Osteocyte (in vitro differentiated cells): ENCODE data around the gene SGMS1. TPM values are rescaled to one million over a fixed set of nuclear protein-coding genes. Genes with fewer than 3 reads are reported as not detected.

Source experiments
- DNase-seq: peaks from one replicate; pipeline ENCODE4 v3.0.0; 2021; ENCODE audit warnings: mixed read lengths; ENCODE audit not compliant: unreplicated experiment; ENCODE audit errors: extremely low spot score
- H3K27ac Mint-ChIP-seq: one replicate; pipeline ENCODE4 v1.8.0; 2021; ENCODE audit warnings: mild to moderate bottlenecking, mixed read lengths; ENCODE audit not compliant: unreplicated experiment
- H3K27me3 Mint-ChIP-seq: one replicate; pipeline ENCODE4 v1.8.0; 2021; ENCODE audit warnings: mixed read lengths; ENCODE audit not compliant: unreplicated experiment
- H3K36me3 Mint-ChIP-seq: one replicate; pipeline ENCODE4 v1.8.0; 2021; ENCODE audit warnings: mixed read lengths; ENCODE audit not compliant: unreplicated experiment
- H3K4me1 Mint-ChIP-seq: one replicate; pipeline ENCODE4 v1.8.0; 2021; ENCODE audit warnings: mixed read lengths; ENCODE audit not compliant: unreplicated experiment
- H3K4me3 Mint-ChIP-seq: one replicate; pipeline ENCODE4 v1.8.0; 2021; ENCODE audit warnings: mild to moderate bottlenecking, moderate library complexity, mixed read lengths; ENCODE audit not compliant: unreplicated experiment
- H3K9me3 Mint-ChIP-seq: one replicate; pipeline ENCODE4 v1.8.0; 2021; ENCODE audit warnings: mixed read lengths; ENCODE audit not compliant: unreplicated experiment
- total RNA-seq: library from RNA; stranded (reverse); gene quantifications from 2 replicates; pipeline ENCODE4 v1.2.1, GENCODE V29; 2021
- TF ChIP-seq, protein P1 (sequence below): fragments of 200-600 bp; sonication (generic); IDR thresholded peaks from 2 replicates; pipeline ENCODE4 v1.5.0; 2021; ENCODE audit warnings: antibody characterized with exemption, mild to moderate bottlenecking, moderate library complexity

The SGMS1 gene
- total RNA-seq, 1 donor from 2014 or later = 21.0 TPM

GRCh38 chr10:50281210-50281966, 342.4 kb downstream of the SGMS1 start:
- H3K4me1 Mint-ChIP-seq = no peaks in the 10 kb centered on the region
- no peaks in the 10 kb centered on the region for H3K9me3 Mint-ChIP-seq
- peaks cover 66% of the 10 kb centered on the region for H3K27me3 Mint-ChIP-seq
- H3K27ac Mint-ChIP-seq = no peak overlapping the region
- no peak for DNase-seq
- TF ChIP-seq, protein P1, sequence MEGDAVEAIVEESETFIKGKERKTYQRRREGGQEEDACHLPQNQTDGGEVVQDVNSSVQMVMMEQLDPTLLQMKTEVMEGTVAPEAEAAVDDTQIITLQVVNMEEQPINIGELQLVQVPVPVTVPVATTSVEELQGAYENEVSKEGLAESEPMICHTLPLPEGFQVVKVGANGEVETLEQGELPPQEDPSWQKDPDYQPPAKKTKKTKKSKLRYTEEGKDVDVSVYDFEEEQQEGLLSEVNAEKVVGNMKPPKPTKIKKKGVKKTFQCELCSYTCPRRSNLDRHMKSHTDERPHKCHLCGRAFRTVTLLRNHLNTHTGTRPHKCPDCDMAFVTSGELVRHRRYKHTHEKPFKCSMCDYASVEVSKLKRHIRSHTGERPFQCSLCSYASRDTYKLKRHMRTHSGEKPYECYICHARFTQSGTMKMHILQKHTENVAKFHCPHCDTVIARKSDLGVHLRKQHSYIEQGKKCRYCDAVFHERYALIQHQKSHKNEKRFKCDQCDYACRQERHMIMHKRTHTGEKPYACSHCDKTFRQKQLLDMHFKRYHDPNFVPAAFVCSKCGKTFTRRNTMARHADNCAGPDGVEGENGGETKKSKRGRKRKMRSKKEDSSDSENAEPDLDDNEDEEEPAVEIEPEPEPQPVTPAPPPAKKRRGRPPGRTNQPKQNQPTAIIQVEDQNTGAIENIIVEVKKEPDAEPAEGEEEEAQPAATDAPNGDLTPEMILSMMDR = no peak
- H3K36me3 Mint-ChIP-seq = no peaks in the 10 kb centered on the region
- no peak overlapping the region for H3K4me3 Mint-ChIP-seq

DNA sequence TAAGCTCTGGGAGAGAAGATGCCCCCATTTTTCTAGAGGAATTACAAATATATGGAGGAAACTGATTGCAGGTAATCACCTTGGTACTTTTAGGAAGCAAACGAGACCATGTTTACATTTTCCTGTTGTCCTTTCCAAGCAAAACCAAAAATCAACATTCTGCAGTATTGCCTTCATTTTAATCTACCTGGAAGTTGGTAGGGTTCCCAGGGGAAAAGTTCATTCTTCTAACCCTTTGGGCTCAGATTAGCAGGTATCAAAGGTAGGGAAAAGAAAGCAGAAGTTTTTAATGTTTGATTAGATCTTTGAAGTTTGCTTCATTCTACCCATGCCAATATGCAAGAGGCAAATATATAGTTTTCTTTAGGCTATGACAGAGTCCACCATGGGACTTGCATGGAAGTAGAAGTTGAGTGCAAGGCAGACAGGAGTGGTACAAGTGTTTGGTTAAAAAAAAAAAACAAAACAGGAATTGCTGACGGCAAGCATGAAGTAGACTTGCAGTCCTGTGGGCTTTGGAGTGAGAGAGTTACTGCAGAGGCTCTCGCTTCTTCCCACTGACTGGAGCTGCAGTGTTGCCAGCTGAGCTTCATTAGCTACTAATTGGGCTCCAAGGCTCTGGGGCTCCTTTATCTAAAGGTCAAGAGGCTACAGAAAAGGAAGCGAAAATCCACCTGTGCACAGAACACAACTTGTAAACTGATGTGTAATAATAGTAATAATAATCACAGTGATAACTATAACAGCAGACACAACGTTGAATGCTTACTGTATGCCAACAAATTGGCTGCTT, 343.5 kb downstream of the SGMS1 start:
- peaks cover 62% of the 10 kb centered on the region for H3K27me3 Mint-ChIP-seq
- TF ChIP-seq, protein P1 = no peak
- H3K27ac Mint-ChIP-seq = no peak overlapping the region
- no peak overlapping the region for H3K4me3 Mint-ChIP-seq
- no peak for DNase-seq
- no peaks in the 10 kb centered on the region for H3K36me3 Mint-ChIP-seq
- H3K9me3 Mint-ChIP-seq = no peaks in the 10 kb centered on the region
- H3K4me1 Mint-ChIP-seq = no peaks in the 10 kb centered on the region

- H3K36me3 Mint-ChIP-seq = no peaks in the 10 kb centered on the region
- H3K9me3 Mint-ChIP-seq = no peaks in the 10 kb centered on the region
- no peak for DNase-seq
- peaks cover 60% of the 10 kb centered on the region for H3K27me3 Mint-ChIP-seq
- no peak overlapping the region for H3K4me3 Mint-ChIP-seq
- no peak overlapping the region for H3K27ac Mint-ChIP-seq
- no peaks in the 10 kb centered on the region for H3K4me1 Mint-ChIP-seq
- TF ChIP-seq, protein P1 = no peak
Measured at GRCh38 chr10:50279489-50279888, 344.3 kb downstream of the SGMS1 start.

DNA sequence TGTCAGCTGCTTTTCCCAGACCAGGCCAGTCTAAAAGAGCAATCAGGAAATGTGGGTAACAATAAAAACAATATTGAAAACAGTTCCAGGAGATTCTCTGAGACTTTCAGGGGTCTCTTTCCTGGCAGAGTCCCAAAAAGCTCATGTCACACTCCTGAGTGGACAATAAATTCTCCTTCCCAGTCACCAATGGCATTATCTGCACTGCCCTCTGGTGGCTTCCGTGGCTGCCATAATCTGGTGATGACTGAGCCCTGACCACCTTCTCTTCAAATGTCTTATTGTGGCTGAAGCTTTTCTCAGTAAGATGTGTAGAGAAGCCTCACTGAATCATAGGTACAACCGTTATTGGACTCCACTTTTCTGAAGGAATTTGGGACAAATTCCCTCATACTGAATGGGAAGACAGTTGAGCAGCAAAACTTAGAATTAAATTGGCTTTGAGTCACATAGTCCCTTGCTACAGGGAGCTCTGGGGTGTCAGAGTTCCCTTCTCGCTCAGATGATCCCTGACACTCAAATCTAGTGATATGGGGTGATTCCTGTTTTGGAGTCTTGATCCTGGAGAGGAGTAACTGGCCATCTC, 348.0 kb downstream of the SGMS1 start:
- Mint-ChIP-seq H3K4me1 (no peaks in the 10 kb centered on the region), H3K9me3 (no peaks in the 10 kb centered on the region), H3K27ac (no peak overlapping the region), H3K36me3 (no peaks in the 10 kb centered on the region), H3K4me3 (no peak overlapping the region), H3K27me3 (peaks cover 39% of the 10 kb centered on the region)
- no peak for DNase-seq
- TF ChIP-seq, protein P1 = peak; percentile 52

- Mint-ChIP-seq H3K27me3 (peaks cover 29% of the 10 kb centered on the region), H3K36me3 (no peaks in the 10 kb centered on the region), H3K4me1 (no peaks in the 10 kb centered on the region), H3K4me3 (no peak overlapping the region), H3K27ac (no peak overlapping the region), H3K9me3 (no peaks in the 10 kb centered on the region)
- no peak for DNase-seq
- TF ChIP-seq, protein P1 = no peak
Measured at GRCh38 chr10:50272531-50272930, 351.2 kb downstream of the SGMS1 start.
